OCI-LY7 (cell line): ENCODE measurements around the gene SH3GLB2. TPM values are rescaled to one million over a fixed set of nuclear protein-coding genes. Genes with fewer than 3 reads are reported as not detected.

Experiments used
- BruUV-seq: library from RNA; stranded (reverse); fragments of 400-500 nt; replicated peaks from 2 replicates; lab custom pipeline; 2021; lab: Mats Ljungman, UMichigan
- CTCF ChIA-PET: fragments of 300-600 bp; sonication (Branson Sonifier 250); formaldehyde crosslinking; loops from one replicate; lab custom pipeline; 2022; ENCODE audit warnings: antibody characterized with exemption; ENCODE audit not compliant: unreplicated experiment; lab: Charles Lee
- POLR2A ChIA-PET: fragments of 300-600 bp; sonication (Branson Sonifier 250); formaldehyde crosslinking; loops from one replicate; lab custom pipeline; 2022; ENCODE audit warnings: antibody characterized with exemption; lab: Charles Lee
- DNase-seq: peaks from one replicate; pipeline ENCODE4 v3.0.0-alpha.2; 2015; ENCODE audit warnings: low spot score
- H2AFZ ChIP-seq: fragments of 200-600 bp; sonication (generic), shearing (Covaris generic); 2 replicates; pipeline ENCODE4 v1.6.1; 2014; ENCODE audit warnings: mild to moderate bottlenecking, antibody characterized with exemption, low read length, moderate library complexity
- H3K27ac ChIP-seq: fragments of 200-600 bp; sonication (generic); 2 replicates; pipeline ENCODE4 v1.5.1; 2014; ENCODE audit warnings: mixed run types, low read depth, mild to moderate bottlenecking, moderate library complexity, low read length, inconsistent platforms; ENCODE audit not compliant: poor library complexity, severe bottlenecking
- H3K36me3 ChIP-seq: fragments of 200-600 bp; sonication (generic); 2 replicates; pipeline ENCODE4 v1.6.1; 2014; ENCODE audit warnings: mild to moderate bottlenecking, antibody characterized with exemption, low read length, moderate library complexity, mixed read lengths; ENCODE audit not compliant: insufficient read depth
- H3K4me1 ChIP-seq: fragments of 200-600 bp; sonication (generic); 2 replicates; pipeline ENCODE4 v1.5.1; 2014; ENCODE audit warnings: mild to moderate bottlenecking, low read length; ENCODE audit not compliant: insufficient read depth, poor library complexity, severe bottlenecking
- H3K4me2 ChIP-seq: fragments of 200-600 bp; sonication (generic); 2 replicates; pipeline ENCODE4 v1.6.1; 2014; ENCODE audit warnings: mild to moderate bottlenecking, low read length
- H3K4me3 ChIP-seq: fragments of 200-600 bp; sonication (generic); 2 replicates; pipeline ENCODE4 v1.5.1; 2014; ENCODE audit warnings: mild to moderate bottlenecking, low read depth, low read length; ENCODE audit not compliant: poor library complexity, severe bottlenecking
- H3K79me2 ChIP-seq: fragments of 200-600 bp; sonication (generic); 2 replicates; pipeline ENCODE4 v1.6.1; 2016; ENCODE audit warnings: low read depth, mild to moderate bottlenecking, low read length, moderate library complexity, mixed read lengths; ENCODE audit not compliant: insufficient read depth
- H3K9me2 ChIP-seq: fragments of 200-600 bp; sonication (generic); 2 replicates; pipeline ENCODE4 v1.6.1; 2016; ENCODE audit warnings: mild to moderate bottlenecking, low read length, mixed read lengths; ENCODE audit not compliant: insufficient read depth
- H3K9me3 ChIP-seq: fragments of 200-600 bp; sonication (generic); 2 replicates; pipeline ENCODE4 v1.6.1; 2014; ENCODE audit warnings: mild to moderate bottlenecking, mixed run types, low read length, mixed read lengths
- H4K20me1 ChIP-seq: fragments of 200-600 bp; sonication (generic); 2 replicates; pipeline ENCODE4 v1.6.1; 2014; ENCODE audit warnings: mild to moderate bottlenecking, antibody characterized with exemption, low read length, moderate library complexity, mixed read lengths; ENCODE audit not compliant: insufficient read depth
- EZH2phosphoT487 ChIP-seq: fragments of 200-600 bp; sonication (generic); IDR thresholded peaks from 2 replicates; pipeline ENCODE4 v1.6.1; 2018; ENCODE audit warnings: low read depth, borderline replicate concordance, mild to moderate bottlenecking, mixed run types, antibody characterized with exemption, low read length, moderate library complexity, mixed read lengths
- intact Hi-C: fragments of 100-400 bp; cut with micrococcal nuclease; formaldehyde crosslinking; loops from one replicate; pipeline ENCODE4 v1.10.0; 2022; ENCODE audit not compliant: unreplicated experiment
- total RNA-seq, 2 experiments: library from RNA; depleted of rRNA in 1 of 2; stranded (reverse); fragments of >200 nt in 1 of 2; shearing (Covaris generic) in 1 of 2; gene quantifications; 2 replicates each; pipeline ENCODE4 v1.2.3, GENCODE V29; 2014 to 2022
- TF ChIP-seq, protein P1 (sequence below): fragments of 200-600 bp; sonication (generic); conservative IDR thresholded peaks from 2 replicates; pipeline ENCODE4 v1.5.1; 2014; ENCODE audit warnings: mild to moderate bottlenecking, antibody characterized with exemption, low read length, moderate library complexity, mixed read lengths

Gene SH3GLB2
- total RNA-seq, 2 experiments from 2014 or later, result 58.4 to 92.6 TPM

DNA sequence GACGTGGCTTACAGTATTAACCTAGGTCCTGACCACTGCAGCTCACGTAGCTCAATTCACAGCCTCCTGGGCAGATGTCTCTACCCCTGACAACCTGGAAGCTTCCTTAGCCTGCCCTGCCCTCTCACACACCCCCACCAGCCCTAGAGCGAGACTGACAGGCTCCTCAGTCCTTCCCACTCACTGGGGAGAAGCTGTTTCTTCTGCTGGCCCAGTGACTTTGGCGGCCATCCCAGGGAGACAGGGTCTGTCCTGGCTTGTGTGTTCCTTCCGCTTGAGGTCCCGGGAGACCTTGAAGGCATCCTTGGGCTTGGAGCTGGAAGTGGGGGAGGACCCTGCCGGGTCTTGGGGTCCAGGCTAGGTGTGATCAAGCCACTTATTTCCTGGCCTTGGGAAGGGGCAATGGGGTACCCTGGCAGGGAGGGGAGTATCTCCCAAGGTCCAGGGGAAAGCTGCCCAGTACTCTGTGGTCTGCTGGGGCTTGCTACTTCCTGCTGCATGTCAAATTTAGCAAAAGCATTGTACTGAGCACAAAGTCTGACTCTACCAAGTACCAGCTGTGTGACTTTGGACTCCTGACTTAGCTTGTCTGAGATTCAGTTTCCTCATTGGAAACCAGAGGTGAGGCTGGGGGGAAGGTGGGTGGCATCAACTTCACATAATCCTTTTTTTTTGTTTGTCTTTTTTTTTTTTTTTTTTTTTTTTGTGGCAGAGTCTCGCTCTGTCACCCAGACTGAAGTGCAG, 10.2 kb upstream of the SH3GLB2 start:
- Histone ChIP-seq H2AFZ (no peak overlapping the region), H3K79me2 (peaks cover 17% of the 10 kb centered on the region), H3K4me2 (peak overlapping the region; percentile 98), H3K27ac (no peak overlapping the region), H3K9me3 (no peaks in the 10 kb centered on the region), H4K20me1 (peaks cover 4% of the 10 kb centered on the region; the same call in 1 of the 2 replicates), H3K36me3 (peaks cover 23% of the 10 kb centered on the region), H3K4me1 (peaks cover 22% of the 10 kb centered on the region), H3K9me2 (no peaks in the 10 kb centered on the region), H3K4me3 (peak overlapping the region; percentile 95)
- intact Hi-C loops, result no loop called here
- ChIA-PET CTCF (interaction anchor here (1.0 kb wide), 1 partner anchor 10 kb away, joined by 6 read pairs; the partner anchor contains the start of gene SH3GLB2), POLR2A (interaction anchor here (0.6 to 1.2 kb wide), 3 partner anchors 28 to 103 kb away, joined by 3 to 14 read pairs (median 4); partner anchors contain the start of gene DOLPP1)
- no peak for DNase-seq
- no TSS peak for BruUV-seq
- TF ChIP-seq, protein P1, sequence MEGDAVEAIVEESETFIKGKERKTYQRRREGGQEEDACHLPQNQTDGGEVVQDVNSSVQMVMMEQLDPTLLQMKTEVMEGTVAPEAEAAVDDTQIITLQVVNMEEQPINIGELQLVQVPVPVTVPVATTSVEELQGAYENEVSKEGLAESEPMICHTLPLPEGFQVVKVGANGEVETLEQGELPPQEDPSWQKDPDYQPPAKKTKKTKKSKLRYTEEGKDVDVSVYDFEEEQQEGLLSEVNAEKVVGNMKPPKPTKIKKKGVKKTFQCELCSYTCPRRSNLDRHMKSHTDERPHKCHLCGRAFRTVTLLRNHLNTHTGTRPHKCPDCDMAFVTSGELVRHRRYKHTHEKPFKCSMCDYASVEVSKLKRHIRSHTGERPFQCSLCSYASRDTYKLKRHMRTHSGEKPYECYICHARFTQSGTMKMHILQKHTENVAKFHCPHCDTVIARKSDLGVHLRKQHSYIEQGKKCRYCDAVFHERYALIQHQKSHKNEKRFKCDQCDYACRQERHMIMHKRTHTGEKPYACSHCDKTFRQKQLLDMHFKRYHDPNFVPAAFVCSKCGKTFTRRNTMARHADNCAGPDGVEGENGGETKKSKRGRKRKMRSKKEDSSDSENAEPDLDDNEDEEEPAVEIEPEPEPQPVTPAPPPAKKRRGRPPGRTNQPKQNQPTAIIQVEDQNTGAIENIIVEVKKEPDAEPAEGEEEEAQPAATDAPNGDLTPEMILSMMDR, result no peak
- TF ChIP-seq EZH2phosphoT487, result no peak

DNA sequence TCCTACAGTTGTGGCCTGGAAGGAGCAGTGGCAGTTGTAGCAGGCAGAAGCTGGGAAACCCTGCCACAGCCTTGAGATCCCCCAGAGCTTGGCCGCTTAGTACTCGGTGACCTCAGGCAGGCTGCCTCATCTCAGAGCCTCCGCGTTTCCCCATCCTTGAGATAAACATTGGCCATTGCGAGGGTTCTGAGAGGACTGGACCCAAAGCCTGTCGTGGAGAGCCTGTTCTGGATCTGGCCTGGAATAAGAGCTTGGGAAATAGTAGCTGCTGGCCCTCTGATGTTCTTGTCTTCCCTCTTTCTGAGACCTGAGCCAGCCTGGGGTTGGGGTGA, 9.6 kb upstream of the SH3GLB2 start:
- no peaks in the 10 kb centered on the region for H3K9me3 ChIP-seq
- peaks cover 17% of the 10 kb centered on the region for H3K79me2 ChIP-seq
- no peak for DNase-seq
- peaks cover 22% of the 10 kb centered on the region for H3K4me1 ChIP-seq
- peak overlapping the region; percentile 98 for H3K4me2 ChIP-seq
- H4K20me1 ChIP-seq, result peaks cover 4% of the 10 kb centered on the region; the same call in 1 of the 2 replicates
- no peak overlapping the region for H2AFZ ChIP-seq
- no TSS peak for BruUV-seq
- H3K27ac ChIP-seq, result no peak overlapping the region
- intact Hi-C loops, result no loop called here
- ChIA-PET POLR2A (no interaction called here), CTCF (interaction anchor here (1.0 kb wide), 1 partner anchor 10 kb away, joined by 6 read pairs; the partner anchor contains the start of gene SH3GLB2)
- no peaks in the 10 kb centered on the region for H3K9me2 ChIP-seq
- TF ChIP-seq EZH2phosphoT487, result no peak
- TF ChIP-seq, protein P1, result no peak
- H3K36me3 ChIP-seq, result peaks cover 22% of the 10 kb centered on the region
- peak overlapping the region; percentile 95 for H3K4me3 ChIP-seq
